CMK (cell line): Measurements from ENCODE around the gene MRPL51.

ENCODE experiments used
- DNase-seq: peaks from one replicate; pipeline ENCODE4 v3.0.0-alpha.2; 2010; ENCODE audit warnings: low read depth

The MRPL51 gene

DNA sequence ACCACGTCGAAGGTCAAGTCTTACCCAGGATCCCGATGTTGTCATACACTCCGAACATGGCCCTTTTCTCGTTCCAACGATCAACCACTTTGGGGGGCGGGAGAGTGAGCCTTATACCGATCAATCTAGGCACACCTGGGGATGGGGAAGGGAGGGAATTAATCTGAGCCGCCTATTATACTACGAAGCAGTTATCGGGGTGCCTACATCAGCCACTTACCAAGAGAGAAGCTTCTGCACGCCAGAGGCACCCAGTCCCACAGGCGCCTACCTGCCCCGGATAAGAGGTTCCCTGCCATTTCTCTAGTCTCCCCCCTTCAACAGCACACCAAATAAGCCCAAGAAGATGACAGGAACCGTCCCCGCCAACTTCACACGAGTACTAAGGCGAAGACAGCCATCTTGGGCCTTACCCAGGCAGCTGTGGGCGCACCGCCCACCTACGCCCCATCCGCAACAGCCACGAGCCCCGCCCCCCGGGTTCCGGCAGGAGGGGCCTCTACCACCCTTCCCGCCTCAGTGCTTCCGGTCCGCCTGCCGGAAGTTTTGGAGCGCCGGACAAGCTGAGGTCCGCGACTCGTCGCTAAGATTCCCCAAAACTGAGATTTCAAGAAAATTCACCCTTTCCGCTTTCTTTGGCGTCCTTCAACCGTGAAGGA is at the start of gene MRPL51:
Gene MRPL51, minus strand, starts transcription at position 425 of the 659 bp plus-strand sequence. Its CDS starts 126 bp downstream, at position 299.
- DNase-seq, result peak; percentile 86

DNA sequence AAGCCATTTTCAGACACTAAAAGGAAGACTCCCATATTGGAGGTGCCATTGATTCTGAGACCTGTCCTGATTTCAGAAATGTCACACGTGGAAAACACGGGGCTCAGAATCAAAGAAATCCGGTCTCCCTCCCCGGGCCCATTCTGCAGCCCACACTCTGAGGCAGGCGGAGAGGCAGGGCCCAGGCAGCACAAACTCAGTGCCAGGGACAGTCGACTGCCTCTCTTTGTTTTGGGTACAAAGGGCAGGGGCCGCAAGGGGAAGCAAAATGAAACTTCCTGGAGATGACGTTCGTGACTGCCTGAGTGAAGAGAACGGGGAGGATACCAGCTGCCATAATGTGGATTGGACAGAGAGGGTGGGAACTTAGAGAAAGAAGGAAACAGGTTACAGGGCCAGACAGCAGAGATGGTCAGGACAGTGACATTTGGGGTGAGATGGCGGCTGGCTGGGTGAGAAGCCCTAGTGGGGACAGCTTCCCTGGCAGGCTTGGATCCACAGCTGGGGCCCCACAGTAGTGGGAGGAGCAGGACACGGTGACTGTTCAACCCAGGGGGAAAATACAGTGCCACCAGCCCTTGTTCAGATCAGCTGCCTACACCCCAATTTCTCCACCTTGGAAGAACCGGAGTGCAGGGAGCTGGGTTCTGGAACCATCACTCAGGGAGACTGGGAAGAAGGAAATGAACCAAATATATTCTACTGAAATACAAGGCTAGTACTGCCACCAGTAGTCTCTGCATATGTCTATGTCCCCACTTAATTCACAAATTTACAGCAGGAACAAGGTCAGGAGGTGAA is 49.3 kb upstream of the MRPL51 start:
- no peak for DNase-seq

DNA sequence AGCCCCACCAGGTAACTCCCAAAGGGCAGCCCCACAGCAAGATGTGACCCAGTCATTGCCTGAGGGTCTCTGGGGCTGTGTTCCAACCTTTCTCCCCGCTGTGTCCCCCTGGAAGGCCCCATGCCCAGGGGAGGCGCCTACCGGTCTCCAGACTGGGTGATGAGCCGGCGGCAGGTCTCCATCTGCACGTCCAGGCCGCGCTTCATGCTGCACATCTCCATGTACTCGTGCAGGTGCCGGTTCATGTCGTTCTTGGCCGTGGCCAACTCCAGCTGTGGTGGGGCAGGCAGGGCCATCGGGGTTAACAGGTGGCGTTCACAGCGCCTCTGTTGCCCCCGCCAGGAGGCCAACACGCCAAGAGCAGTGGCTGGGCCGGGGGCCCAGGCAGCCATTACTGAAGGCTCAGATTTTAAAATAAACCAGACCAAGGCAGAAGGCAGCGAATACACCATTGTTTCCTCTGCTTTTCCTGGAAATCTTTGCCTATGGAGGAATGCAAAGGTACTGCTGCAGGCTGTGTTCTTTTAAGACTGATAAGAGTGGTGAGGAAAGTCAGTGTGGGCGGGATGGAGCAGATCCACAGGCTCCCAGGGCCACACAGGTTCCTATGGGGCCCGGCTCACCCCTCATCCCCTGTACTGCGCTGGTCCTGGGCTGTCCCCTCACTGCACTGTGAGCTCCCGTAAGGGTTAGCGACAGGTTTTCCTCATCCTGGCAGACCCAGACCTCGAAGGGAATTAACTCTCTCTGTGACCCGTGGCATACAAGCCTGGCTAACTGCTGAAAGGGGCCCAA is 48.5 kb upstream of the MRPL51 start:
- DNase-seq, result no peak

DNA sequence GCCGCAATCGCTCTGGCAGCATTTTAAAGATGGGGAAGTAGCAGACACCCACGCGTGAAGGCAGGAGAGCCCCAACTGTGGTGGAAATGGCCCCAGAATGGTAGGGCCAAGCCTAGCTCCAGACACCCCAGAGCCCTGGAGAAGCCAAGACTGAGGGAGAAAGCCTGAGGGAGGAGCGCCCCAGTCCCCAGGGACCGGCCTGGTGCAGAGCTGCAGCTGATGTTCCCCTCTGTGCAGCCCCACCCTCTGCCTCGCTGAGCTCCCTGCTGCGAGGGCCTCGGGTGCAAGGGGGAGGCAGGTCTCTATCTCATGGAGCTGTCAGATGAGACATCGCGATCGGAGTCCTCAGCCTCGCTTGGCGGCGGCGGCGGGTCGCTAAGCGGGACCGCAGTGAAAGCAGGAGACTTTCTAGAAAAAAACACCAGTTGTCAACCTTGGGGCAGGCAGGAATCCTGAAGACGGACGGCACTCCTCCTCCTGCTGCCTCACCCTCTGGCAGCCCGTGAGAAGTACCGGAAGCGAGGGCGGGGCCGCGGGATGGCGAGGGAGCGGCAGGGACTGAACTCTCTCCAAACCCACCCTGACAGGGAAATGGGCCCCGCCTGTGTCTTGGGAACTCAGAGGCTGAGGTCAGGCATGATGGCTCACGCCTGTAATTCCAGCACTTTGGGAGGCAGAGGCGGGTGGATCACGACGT is 47.3 kb upstream of the MRPL51 start:
- DNase-seq, result peak; percentile 49

DNA sequence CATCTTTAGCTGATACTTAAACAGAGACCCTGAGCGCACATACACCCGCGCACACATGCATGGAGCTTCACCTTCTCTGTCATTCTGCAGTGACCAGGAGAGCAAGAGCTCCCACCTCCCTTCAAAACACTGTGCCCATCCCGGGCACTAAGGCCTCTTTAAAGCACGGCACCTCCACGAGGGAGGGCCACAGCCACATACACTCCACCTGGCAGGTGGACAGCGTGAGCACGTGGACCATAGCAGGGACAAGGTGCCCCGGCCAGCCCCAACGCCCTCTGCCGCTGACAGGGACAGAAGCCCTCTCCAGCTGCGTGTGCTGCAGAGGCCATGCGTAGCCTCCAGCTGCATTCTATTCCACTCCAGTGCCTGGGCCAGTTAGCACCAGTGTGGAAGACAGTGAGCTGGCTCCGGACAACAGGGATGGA is 46.7 kb upstream of the MRPL51 start:
- no peak for DNase-seq

DNA sequence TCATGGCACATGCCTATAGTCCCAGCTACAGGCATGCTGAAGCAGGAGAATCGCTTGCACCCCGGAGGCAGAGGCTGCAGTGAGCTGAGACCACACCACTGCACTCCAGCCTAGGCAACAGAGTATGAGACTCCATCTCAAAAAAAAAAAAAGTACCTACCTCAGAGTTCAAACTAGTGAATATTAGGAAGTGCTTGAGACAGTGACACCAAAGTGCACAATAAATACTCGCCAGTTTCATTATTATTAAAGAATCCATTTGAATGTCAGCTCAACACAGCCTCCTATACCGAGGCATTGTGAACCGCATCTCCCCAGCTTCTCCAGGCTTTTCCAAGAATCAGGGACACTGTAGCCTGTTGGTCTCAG is 46.2 kb upstream of the MRPL51 start:
- DNase-seq, result no peak

DNA sequence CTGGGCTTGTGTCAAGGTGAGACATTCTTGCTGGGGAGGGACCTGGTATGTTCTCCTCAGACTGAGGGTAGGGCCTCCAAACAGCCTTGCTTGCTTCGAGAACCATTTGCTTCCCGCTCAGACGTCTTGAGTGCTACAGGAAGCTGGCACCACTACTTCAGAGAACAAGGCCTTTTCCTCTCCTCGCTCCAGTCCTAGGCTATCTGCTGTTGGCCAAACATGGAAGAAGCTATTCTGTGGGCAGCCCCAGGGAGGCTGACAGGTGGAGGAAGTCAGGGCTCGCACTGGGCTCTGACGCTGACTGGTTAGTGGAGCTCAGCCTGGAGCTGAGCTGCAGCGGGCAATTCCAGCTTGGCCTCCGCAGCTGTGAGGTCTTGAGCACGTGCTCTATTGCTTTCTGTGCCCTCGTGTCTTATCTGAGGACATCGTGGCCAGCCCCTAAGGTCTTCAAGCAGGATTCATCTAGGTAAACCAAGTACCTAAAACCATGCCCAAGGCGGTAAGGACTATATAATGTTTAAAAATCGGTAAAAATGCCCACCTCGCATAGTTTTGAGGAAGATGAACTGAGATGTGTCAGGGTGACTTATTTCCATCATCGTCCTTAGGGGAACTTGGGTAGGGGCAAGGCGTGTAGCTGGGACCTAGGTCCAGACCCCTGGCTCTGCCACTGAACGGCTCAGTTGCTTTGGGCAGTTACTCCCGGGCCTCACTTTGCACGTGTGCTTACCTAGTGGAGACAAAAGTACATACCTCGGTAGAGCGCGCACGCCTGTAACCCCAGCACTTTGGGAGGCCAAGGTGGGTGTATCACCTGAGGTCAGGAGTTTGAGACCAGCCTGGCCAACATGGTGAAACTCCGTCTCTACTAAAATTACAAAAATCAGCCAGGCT is 45.6 kb upstream of the MRPL51 start:
- DNase-seq, result no peak

DNA sequence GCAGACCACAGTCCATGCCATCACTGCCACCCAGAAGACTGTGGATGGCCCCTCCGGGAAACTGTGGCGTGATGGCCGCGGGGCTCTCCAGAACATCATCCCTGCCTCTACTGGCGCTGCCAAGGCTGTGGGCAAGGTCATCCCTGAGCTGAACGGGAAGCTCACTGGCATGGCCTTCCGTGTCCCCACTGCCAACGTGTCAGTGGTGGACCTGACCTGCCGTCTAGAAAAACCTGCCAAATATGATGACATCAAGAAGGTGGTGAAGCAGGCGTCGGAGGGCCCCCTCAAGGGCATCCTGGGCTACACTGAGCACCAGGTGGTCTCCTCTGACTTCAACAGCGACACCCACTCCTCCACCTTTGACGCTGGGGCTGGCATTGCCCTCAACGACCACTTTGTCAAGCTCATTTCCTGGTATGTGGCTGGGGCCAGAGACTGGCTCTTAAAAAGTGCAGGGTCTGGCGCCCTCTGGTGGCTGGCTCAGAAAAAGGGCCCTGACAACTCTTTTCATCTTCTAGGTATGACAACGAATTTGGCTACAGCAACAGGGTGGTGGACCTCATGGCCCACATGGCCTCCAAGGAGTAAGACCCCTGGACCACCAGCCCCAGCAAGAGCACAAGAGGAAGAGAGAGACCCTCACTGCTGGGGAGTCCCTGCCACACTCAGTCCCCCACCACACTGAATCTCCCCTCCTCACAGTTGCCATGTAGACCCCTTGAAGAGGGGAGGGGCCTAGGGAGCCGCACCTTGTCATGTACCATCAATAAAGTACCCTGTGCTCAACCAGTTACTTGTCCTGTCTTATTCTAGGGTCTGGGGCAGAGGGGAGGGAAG is 44.7 kb upstream of the MRPL51 start:
- peak; percentile 66 for DNase-seq

DNA sequence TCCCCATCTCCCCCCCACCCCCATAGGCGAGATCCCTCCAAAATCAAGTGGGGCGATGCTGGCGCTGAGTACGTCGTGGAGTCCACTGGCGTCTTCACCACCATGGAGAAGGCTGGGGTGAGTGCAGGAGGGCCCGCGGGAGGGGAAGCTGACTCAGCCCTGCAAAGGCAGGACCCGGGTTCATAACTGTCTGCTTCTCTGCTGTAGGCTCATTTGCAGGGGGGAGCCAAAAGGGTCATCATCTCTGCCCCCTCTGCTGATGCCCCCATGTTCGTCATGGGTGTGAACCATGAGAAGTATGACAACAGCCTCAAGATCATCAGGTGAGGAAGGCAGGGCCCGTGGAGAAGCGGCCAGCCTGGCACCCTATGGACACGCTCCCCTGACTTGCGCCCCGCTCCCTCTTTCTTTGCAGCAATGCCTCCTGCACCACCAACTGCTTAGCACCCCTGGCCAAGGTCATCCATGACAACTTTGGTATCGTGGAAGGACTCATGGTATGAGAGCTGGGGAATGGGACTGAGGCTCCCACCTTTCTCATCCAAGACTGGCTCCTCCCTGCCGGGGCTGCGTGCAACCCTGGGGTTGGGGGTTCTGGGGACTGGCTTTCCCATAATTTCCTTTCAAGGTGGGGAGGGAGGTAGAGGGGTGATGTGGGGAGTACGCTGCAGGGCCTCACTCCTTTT is 44.0 kb upstream of the MRPL51 start:
- DNase-seq, result no peak

- no peak for DNase-seq
These were observed 43.1 kb upstream of the MRPL51 start for GRCh38 chr12:6535960-6536847.

DNA sequence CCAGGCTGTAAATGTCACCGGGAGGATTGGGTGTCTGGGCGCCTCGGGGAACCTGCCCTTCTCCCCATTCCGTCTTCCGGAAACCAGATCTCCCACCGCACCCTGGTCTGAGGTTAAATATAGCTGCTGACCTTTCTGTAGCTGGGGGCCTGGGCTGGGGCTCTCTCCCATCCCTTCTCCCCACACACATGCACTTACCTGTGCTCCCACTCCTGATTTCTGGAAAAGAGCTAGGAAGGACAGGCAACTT is 42.6 kb upstream of the MRPL51 start:
- no peak for DNase-seq

DNA sequence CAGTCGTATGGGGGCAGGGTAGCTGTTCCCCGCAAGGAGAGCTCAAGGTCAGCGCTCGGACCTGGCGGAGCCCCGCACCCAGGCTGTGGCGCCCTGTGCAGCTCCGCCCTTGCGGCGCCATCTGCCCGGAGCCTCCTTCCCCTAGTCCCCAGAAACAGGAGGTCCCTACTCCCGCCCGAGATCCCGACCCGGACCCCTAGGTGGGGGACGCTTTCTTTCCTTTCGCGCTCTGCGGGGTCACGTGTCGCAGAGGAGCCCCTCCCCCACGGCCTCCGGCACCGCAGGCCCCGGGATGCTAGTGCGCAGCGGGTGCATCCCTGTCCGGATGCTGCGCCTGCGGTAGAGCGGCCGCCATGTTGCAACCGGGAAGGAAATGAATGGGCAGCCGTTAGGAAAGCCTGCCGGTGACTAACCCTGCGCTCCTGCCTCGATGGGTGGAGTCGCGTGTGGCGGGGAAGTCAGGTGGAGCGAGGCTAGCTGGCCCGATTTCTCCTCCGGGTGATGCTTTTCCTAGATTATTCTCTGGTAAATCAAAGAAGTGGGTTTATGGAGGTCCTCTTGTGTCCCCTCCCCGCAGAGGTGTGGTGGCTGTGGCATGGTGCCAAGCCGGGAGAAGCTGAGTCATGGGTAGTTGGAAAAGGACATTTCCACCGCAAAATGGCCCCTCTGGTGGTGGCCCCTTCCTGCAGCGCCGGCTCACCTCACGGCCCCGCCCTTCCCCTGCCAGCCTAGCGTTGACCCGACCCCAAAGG is 42.1 kb upstream of the MRPL51 start:
- peak; percentile 62 for DNase-seq

- no peak for DNase-seq
These were observed 41.6 kb upstream of the MRPL51 start for GRCh38 chr12:6534695-6534944.

GRCh38 chr12:6533923-6534694 is 41.0 kb upstream of the MRPL51 start, which contains the start of gene GAPDH:
Gene GAPDH, plus strand, starts transcription at chr12:6534517. Its CDS starts 316 bp downstream, at chr12:6534833.
- peak; percentile 85 for DNase-seq

DNA sequence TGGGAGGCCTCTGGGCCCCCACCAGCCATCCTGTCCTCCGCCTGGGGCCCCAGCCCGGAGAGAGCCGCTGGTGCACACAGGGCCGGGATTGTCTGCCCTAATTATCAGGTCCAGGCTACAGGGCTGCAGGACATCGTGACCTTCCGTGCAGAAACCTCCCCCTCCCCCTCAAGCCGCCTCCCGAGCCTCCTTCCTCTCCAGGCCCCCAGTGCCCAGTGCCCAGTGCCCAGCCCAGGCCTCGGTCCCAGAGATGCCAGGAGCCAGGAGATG is 40.5 kb upstream of the MRPL51 start:
- no peak for DNase-seq

DNA sequence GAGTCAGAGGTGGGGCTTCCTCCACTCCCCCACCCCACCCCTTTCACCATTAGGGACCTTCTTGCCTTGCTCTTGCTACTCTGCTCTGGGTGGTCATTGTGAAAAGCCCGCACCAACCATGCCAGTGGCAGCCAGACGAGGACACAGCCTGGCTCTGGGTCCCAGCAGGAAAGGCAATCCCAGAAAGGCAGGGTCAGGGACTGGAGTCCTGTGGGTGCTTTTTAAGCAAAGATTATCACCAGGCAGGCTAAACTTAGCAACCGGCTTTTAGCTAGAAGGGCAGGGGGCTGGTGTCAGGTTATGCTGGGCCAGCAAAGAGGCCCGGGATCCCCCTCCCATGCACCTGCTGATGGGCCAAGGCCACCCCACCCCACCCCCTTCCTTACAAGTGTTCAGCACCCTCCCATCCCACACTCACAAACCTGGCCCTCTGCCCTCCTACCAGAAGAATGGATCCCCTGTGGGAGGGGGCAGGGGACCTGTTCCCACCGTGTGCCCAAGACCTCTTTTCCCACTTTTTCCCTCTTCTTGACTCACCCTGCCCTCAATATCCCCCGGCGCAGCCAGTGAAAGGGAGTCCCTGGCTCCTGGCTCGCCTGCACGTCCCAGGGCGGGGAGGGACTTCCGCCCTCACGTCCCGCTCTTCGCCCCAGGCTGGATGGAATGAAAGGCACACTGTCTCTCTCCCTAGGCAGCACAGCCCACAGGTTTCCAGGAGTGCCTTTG is 40.0 kb upstream of the MRPL51 start:
- DNase-seq, result no peak
